HG02870 (cell line): ENCODE measurements around the gene TAF11L14.

ENCODE experiments used
- ATAC-seq: cut with Tn5 transposase; IDR thresholded peaks from one replicate; pipeline ENCODE4 v1.9.1; 2021; ENCODE audit warnings: mild to moderate bottlenecking, moderate library complexity; ENCODE audit not compliant: unreplicated experiment

Gene TAF11L14

DNA sequence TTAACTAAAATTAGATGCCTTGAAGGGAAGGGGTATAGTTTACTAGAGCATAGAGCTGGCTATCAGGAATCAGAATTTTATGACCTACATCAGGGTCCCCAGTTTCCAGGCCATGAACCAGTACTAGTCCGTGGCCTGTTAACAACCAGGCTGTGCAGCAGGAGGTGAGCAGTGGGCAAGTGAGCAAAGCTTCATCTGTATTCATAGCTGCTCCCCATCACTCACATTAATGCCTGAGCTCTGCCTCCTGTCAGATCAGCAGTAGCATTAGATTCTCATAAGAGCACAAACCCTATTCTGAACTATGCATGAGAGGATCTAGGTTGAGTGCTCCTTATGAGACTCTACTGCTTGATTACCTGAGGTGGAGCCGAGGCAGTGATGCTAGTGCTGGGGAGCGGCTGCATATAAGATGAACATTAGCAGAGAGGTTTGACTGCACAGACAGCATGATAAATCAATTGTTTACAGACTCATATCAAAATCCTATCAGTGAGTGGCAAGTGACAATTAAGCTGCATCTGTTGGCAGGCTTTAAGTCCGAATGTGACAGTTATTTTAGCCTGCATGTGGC, 44.6 kb downstream of the TAF11L14 start:
- ATAC-seq, result no peak

DNA sequence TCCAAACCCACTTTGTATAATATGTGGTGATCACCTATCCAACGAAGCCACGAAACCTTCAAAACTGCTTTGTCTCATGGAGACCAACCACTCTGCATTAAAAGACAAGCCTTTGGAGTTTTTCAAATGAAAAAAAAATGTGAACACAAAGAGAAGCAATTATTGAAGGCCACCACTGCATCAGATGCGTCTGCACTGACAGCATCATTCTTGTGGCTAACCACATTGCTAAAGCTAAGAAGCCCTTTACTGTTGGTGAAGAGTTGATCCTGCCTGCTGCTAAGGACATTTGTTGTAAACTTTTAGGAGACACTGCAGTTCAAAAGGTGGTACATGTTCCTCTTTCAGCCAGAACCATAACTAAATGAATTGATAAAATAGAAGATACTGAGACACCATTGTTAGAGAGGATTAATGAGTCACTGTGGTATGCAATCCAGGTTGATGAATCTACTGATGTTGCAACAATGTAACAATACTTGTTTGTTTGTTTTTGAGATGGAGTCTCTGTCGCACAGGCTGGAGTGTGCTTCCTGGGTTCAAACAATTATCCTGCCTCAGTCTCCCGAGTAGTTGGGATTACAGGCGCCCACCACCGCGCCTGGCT, 45.4 kb downstream of the TAF11L14 start:
- no peak for ATAC-seq

DNA sequence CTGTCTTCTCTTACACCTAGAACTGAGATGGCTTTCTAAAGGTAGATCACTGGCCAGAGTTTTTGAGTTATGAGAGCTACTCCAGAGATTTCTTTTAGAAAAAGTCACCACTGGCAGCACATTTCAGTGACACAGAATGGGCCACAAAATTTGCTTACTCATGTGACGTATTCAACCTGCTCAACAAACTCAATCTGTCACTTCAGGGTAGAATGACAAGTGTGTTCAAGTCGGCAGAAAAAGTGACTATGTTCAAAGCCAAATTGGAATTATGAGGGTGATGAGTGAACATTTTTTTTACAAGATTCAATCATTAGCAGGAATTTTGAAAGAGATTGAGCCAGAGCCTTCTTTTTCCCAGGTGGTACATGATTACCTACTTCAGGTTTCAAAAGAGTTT, 46.5 kb downstream of the TAF11L14 start:
- ATAC-seq, result no peak
